Head of caudate nucleus (tissue), 42 donors: ENCODE data around the gene FCHSD2.
A peak's percentile ranks its signal among the peaks of the same experiment; 100 is the strongest.
"Not testable (repeated sequence)": the region's sequence is repeated elsewhere in the genome, so short reads cannot be mapped to it uniquely, and the experiment has no call there.

Experiments
- DNase-seq, 42 donors: peaks; one replicate each; pipeline versions ENCODE4 v3.0.0 to v3.0.0-alpha.2; 2020 to 2021; ENCODE audit warnings: mixed read lengths in 7 of 42
- intact Hi-C: fragments of 100-400 bp; cut with DNase I; formaldehyde crosslinking; loops from one replicate; pipeline ENCODE4 v1.15.0; 2022

The FCHSD2 gene

GRCh38 chr11:72813740-72814285 is 328.3 kb downstream of the FCHSD2 start:
- intact Hi-C loops: no loop called here

GRCh38 chr11:72812967-72813739 is 329.0 kb downstream of the FCHSD2 start:
- DNase-seq: peak in 25 of 42 donors; percentile 39 to 79 (median 59)
- intact Hi-C loops: no loop called here

More at GRCh38 chr11:72813740-72814285, 328.3 kb downstream of the FCHSD2 start:
- peak in 41 of 42 donors; percentile 58 to 95 (median 88) for DNase-seq

GRCh38 chr11:72812604-72812966 is 329.5 kb downstream of the FCHSD2 start:
- intact Hi-C loops: no loop called here
- DNase-seq: no peak

- DNase-seq, intact Hi-C loops: not testable (repeated sequence)
Observed at GRCh38 chr11:72811686-72812085, 330.4 kb downstream of the FCHSD2 start.

- no peak for DNase-seq
- intact Hi-C loops: no loop called here
Observed at GRCh38 chr11:72808331-72808798, 333.8 kb downstream of the FCHSD2 start.

GRCh38 chr11:72807792-72808191 is 334.3 kb downstream of the FCHSD2 start:
- DNase-seq: no peak
- intact Hi-C loops: no loop called here

- intact Hi-C loops: no loop called here
- no peak for DNase-seq
Observed at GRCh38 chr11:72807021-72807693, 335.0 kb downstream of the FCHSD2 start.

- DNase-seq, intact Hi-C loops: not testable (repeated sequence)
Observed at GRCh38 chr11:72806378-72806777, 335.7 kb downstream of the FCHSD2 start.

GRCh38 chr11:72805216-72805615 is 336.9 kb downstream of the FCHSD2 start:
- intact Hi-C loops: no loop called here
- DNase-seq: no peak

GRCh38 chr11:72802822-72803221 is 339.3 kb downstream of the FCHSD2 start:
- intact Hi-C loops: no loop called here
- no peak for DNase-seq

GRCh38 chr11:72799441-72799840 is 342.7 kb downstream of the FCHSD2 start:
- no peak for DNase-seq
- intact Hi-C loops: no loop called here

- no peak for DNase-seq
- intact Hi-C loops: no loop called here
Observed at GRCh38 chr11:72798361-72798760, 343.8 kb downstream of the FCHSD2 start.

- peak; percentile 92 to 99 (median 97) for DNase-seq
- intact Hi-C loops: loop anchor here (2.0 kb wide), 1 partner anchor 69 kb away; no protein-coding TSS in a partner anchor
Observed at GRCh38 chr11:72793425-72794367, 348.4 kb downstream of the FCHSD2 start, which contains the start of gene STARD10. TSS of gene STARD10 (minus strand) at chr11:72794047. CDS start at chr11:72781181, 12,866 bp downstream.

- no peak for DNase-seq
- intact Hi-C loops: loop anchor here (2.0 kb wide), 1 partner anchor 68 kb away; no protein-coding TSS in a partner anchor
Observed at GRCh38 chr11:72793076-72793424, 349.1 kb downstream of the FCHSD2 start.

- intact Hi-C loops: loop anchor here (2.0 kb wide), 1 partner anchor 68 kb away; no protein-coding TSS in a partner anchor
Observed at GRCh38 chr11:72792437-72793021, 349.6 kb downstream of the FCHSD2 start.

GRCh38 chr11:72791228-72791627 is 350.9 kb downstream of the FCHSD2 start:
- intact Hi-C loops, DNase-seq: not testable (repeated sequence)

More at GRCh38 chr11:72792437-72793021, 349.6 kb downstream of the FCHSD2 start:
- DNase-seq: no peak

- peak; percentile 43 to 95 (median 72) for DNase-seq
- intact Hi-C loops: no loop called here
Observed at GRCh38 chr11:72789493-72790131, 352.5 kb downstream of the FCHSD2 start.

GRCh38 chr11:72788241-72788640 is 353.9 kb downstream of the FCHSD2 start:
- peak in 34 of 42 donors; percentile 35 to 93 (median 72) for DNase-seq
- intact Hi-C loops: no loop called here
